Body of pancreas (tissue), 4 donors: ENCODE data around the gene RAMP1. TPM values are rescaled to one million over a fixed set of nuclear protein-coding genes. Genes with fewer than 3 reads are reported as not detected.

Source experiments
- ATAC-seq: fragments of 150-250 bp; one replicate; pipeline ENCODE4 v1.9.1; 2016
- DNase-seq, 4 donors: peaks; one replicate each; pipeline ENCODE4 v3.0.0-alpha.2; 2019
- H3K27ac ChIP-seq, 4 donors: fragments of 200-600 bp; sonication (generic); 1 replicate in 3 of 4; 2 replicates in 1 of 4; pipeline versions ENCODE4 v1.5.1 to v1.6.1; 2016 to 2019; ENCODE audit warnings: mild to moderate bottlenecking in 1 of 4, mixed read lengths in 1 of 4, moderate library complexity in 1 of 4
- H3K27me3 ChIP-seq, 2 donors: fragments of 200-600 bp; sonication (generic); one replicate each; pipeline ENCODE4 v1.6.0; 2016; ENCODE audit warnings: mild to moderate bottlenecking in 1 of 2
- H3K36me3 ChIP-seq, 2 donors: fragments of 200-600 bp; sonication (generic); replicated peaks in 1 of 2; 2 replicates each; pipeline ENCODE4 v1.5.1; 2016; ENCODE audit warnings: low read depth in 2 of 2; ENCODE audit not compliant: insufficient read depth in 1 of 2
- H3K4me1 ChIP-seq: fragments of 200-600 bp; sonication (generic); one replicate; pipeline ENCODE4 v1.6.0; 2016
- H3K4me3 ChIP-seq, 2 donors: fragments of 200-600 bp; sonication (generic); 1 replicate in 1 of 2; 2 replicates in 1 of 2; pipeline ENCODE4 v1.5.1; 2016 to 2019
- H3K9me3 ChIP-seq, 3 donors: fragments of 200-600 bp; sonication (generic); 1 replicate in 2 of 3; 2 replicates in 1 of 3; pipeline ENCODE4 v1.5.1; 2016
- POLR2A ChIP-seq, 3 donors: fragments of 450-650 bp; IDR thresholded peaks; one replicate each; pipeline ENCODE4 v1.6.1; 2016; ENCODE audit warnings: antibody characterized with exemption in 3 of 3, mild to moderate bottlenecking in 2 of 3
- WGBS, 2 donors: methylation state at CpG; one replicate each; pipeline ENCODE4 v1.1.5; 2017; 5-methylcytosine and 5-hydroxymethylcytosine counted together
- intact Hi-C: fragments of 100-400 bp; cut with DNase I; formaldehyde crosslinking; loops from one replicate; pipeline ENCODE4 v1.15.1; 2023
- total RNA-seq, 2 donors: library from RNA; depleted of rRNA; stranded (reverse); fragments of >200 nt; gene quantifications; one replicate each; pipeline ENCODE4 v1.1.0, GENCODE V29; 2016
- TF ChIP-seq, protein P1 (sequence below), 7 experiments: fragments of 450-650 bp in 4 of 7; fragments of 200-600 bp in 3 of 7; sonication (generic) in 3 of 7; IDR thresholded peaks; one replicate each; pipeline ENCODE4 v1.5.1; 2016 to 2019; ENCODE audit warnings: antibody characterized with exemption in 7 of 7

The RAMP1 gene
- total RNA-seq, 2 donors from 2014 or later: 74.2 to 85.4 TPM

DNA sequence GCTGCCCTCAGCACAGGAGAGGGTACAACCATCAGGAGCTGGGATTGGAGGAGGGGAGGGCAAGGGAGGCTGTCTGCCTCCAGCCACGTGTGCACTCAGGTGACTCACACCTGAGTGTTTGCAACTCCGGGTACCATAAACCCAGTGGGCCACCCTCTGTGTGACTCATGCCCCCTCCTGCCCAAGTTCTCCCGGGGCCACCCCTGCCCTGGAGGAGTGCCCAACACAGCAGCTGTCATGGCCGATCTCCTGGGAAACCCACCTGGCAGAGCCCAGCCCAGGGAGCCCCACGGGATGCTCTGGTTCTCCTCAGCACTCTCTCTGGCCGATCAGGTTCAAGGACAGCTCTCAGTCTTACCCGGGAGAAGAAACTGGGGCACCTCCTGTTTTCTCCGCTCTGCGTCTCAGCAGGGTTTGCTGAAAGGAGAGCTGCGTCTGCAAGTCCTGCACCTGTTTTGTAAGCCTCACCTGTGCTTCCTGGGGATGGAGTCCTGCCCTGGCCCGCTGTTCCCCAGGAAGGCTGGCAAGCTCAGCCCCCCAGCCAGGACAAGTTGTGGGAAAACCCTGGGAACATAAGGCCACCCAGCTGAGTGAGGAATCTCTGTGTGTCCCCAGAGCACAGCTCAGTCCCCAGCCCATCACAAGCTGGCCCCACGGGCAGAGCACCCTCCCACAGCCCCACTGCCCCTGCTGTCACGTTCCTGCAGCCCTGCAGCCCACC lies 63.4 kb downstream of the RAMP1 start:
- Histone ChIP-seq H3K27me3 (no peaks in the 10 kb centered on the region), H3K27ac (peak overlapping the region; percentile 43 to 84 (median 72)), H3K9me3 (no peaks in the 10 kb centered on the region), H3K4me1 (peaks cover 20% of the 10 kb centered on the region), H3K36me3 (no peaks in the 10 kb centered on the region), H3K4me3 (no peak overlapping the region)
- WGBS, 2 donors: 7 to 32% methylated on average over 3 to 12 of the region's 13 CpGs
- TF ChIP-seq, protein P1, sequence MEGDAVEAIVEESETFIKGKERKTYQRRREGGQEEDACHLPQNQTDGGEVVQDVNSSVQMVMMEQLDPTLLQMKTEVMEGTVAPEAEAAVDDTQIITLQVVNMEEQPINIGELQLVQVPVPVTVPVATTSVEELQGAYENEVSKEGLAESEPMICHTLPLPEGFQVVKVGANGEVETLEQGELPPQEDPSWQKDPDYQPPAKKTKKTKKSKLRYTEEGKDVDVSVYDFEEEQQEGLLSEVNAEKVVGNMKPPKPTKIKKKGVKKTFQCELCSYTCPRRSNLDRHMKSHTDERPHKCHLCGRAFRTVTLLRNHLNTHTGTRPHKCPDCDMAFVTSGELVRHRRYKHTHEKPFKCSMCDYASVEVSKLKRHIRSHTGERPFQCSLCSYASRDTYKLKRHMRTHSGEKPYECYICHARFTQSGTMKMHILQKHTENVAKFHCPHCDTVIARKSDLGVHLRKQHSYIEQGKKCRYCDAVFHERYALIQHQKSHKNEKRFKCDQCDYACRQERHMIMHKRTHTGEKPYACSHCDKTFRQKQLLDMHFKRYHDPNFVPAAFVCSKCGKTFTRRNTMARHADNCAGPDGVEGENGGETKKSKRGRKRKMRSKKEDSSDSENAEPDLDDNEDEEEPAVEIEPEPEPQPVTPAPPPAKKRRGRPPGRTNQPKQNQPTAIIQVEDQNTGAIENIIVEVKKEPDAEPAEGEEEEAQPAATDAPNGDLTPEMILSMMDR (IDR thresholded peaks at IDR 0.05): no peak
- TF ChIP-seq POLR2A (IDR thresholded peaks at IDR 0.05): no peak
- ATAC-seq (peak; percentile 63), DNase-seq (peak; percentile 57 to 89 (median 64))
- intact Hi-C loops: no loop called here

DNA sequence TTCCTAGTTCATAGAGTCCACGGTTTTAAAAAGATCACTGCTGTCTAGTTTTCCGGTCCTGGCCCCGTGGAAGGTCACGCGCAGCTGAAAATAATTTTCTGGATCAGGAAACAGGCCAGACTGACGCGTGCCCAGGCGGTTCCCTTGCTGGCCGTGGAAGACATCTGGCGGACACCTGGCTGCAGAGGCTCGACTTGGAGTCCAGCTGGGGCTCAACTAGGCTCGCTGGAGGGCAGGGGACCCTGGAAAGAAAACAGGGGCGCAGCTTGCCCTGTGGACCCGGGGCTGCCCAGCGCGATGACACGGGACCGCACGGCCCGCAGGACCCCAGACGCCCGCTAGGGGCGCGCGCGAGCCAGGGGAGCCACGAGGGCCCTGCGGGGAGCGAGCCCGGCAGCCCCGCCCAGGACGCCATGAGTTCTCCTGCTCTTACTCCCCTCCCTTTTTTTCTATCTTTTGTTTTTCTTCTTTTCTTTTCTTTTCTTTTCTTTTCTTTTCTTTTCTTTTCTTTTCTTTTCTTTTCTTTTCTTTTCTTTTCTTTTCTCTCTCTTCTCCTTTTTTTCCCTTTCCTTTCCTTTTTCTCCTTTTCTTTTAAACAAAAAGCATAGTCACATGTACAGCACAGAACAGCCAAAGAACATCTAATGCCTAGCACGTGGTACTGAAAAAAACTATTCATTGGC lies 64.2 kb downstream of the RAMP1 start:
- peaks cover 20% of the 10 kb centered on the region for H3K4me1 ChIP-seq
- no peaks in the 10 kb centered on the region for H3K36me3 ChIP-seq
- intact Hi-C loops: no loop called here
- WGBS, 2 donors: 15 to 16% methylated on average over 32 to 33 of the region's 33 CpGs
- no peaks in the 10 kb centered on the region for H3K27me3 ChIP-seq
- TF ChIP-seq, protein P1 (IDR thresholded peaks at IDR 0.05): peak; percentile 92 to 99 (median 95)
- TF ChIP-seq POLR2A (IDR thresholded peaks at IDR 0.05): peak in 1 of 3 donors; percentile 11
- H3K27ac ChIP-seq: peak overlapping the region; percentile 43 to 84 (median 72)
- H3K9me3 ChIP-seq: no peaks in the 10 kb centered on the region
- peak; percentile 91 for ATAC-seq
- peak; percentile 74 to 86 (median 81) for DNase-seq
- no peak overlapping the region for H3K4me3 ChIP-seq

DNA sequence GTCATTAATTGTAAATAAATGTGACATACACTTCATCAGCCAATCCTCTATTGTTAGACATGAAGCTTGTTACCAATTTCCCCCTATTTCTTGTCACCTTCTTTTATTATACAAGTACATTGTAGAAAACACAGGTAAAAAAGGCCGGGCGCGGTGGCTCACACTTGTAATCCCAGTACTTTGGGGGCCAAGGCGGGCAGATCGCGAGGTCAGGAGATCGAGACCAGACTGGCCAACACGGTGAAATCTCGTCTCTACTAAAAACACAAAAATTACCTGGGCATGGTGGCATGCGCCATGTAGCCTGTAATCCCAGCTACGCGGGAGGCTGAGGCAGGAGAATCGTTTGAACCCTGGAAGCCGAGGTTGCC lies 64.7 kb downstream of the RAMP1 start:
- 88 to 94% methylated on average over 14 of the region's 14 CpGs for WGBS, 2 donors
- DNase-seq (no peak), ATAC-seq (no peak)
- Histone ChIP-seq H3K4me1 (peaks cover 20% of the 10 kb centered on the region), H3K4me3 (no peak overlapping the region), H3K27ac (no peak overlapping the region), H3K36me3 (no peaks in the 10 kb centered on the region), H3K27me3 (no peaks in the 10 kb centered on the region), H3K9me3 (no peaks in the 10 kb centered on the region)
- intact Hi-C loops: no loop called here
- TF ChIP-seq, protein P1 (IDR thresholded peaks at IDR 0.05): no peak
- no peak for TF ChIP-seq POLR2A (IDR thresholded peaks at IDR 0.05)

DNA sequence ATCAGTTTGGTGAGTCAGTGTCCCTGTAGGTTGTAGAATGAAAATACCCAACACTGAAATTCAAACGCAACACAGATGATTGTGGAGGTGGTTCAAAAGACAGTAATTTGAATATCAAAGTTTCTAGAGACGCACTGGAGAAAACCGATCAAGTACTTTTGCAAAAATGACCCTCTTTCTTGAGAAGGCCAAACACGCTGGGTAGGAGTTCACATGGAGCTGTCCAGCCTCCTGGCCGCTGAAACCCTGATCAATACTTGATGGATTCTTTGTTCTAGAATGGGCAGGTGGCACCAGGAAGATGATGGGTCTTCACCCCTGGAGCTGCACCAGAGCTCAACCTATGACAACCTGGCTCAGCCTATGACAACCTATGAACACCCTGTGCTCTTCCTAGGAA lies 67.7 kb downstream of the RAMP1 start:
- Histone ChIP-seq H3K9me3 (no peaks in the 10 kb centered on the region), H3K4me1 (peaks cover 18% of the 10 kb centered on the region), H3K27ac (no peak overlapping the region), H3K36me3 (no peaks in the 10 kb centered on the region), H3K27me3 (no peaks in the 10 kb centered on the region), H3K4me3 (no peak overlapping the region)
- TF ChIP-seq, protein P1 (IDR thresholded peaks at IDR 0.05): no peak
- TF ChIP-seq POLR2A (IDR thresholded peaks at IDR 0.05): no peak
- ATAC-seq (no peak), DNase-seq (no peak)
- intact Hi-C loops: no loop called here
- WGBS, 2 donors: 85 to 89% methylated on average over 5 of the region's 5 CpGs
